SK-N-SH (cell line): ENCODE data around the gene LIPJ. TPM values are rescaled to one million over a fixed set of nuclear protein-coding genes. Genes with fewer than 3 reads are reported as not detected.

ENCODE experiments used
- CTCF ChIA-PET: fragments of 300-600, 350-600 bp; formaldehyde crosslinking; extraction: SDS; loops from one replicate; lab custom pipeline; 2021; lab: Yijun Ruan, JAX
- POLR2A ChIA-PET: fragments of 350-600 bp; sonication (Branson Sonifier 250); formaldehyde crosslinking; extraction: SDS; loops from one replicate; lab custom pipeline; 2020; ENCODE audit warnings: antibody characterized with exemption, inconsistent platforms; lab: Yijun Ruan, JAX
- DNase-seq: peaks from one replicate; pipeline ENCODE4 v3.0.0; 2012
- H2AFZ ChIP-seq: fragments of 200-600 bp; sonication (generic); 2 replicates; pipeline ENCODE4 v1.8.1; 2016; ENCODE audit warnings: antibody characterized with exemption, mild to moderate bottlenecking, low read depth
- H3F3A ChIP-seq: fragments of 200-600 bp; sonication (generic); replicated peaks from 2 replicates; pipeline ENCODE3; 2016; ENCODE audit warnings: antibody characterized with exemption, mild to moderate bottlenecking; ENCODE audit not compliant: insufficient read depth
- H3K27ac ChIP-seq, 2 experiments: fragments of 200-500 bp in 1 of 2; fragments of 200-600 bp in 1 of 2; sonication (Bioruptor generic) in 1 of 2; sonication (generic), shearing (Covaris generic) in 1 of 2; 2 replicates each; pipeline versions ENCODE4 v1.5.1 to v1.6.1; 2014 to 2016; ENCODE audit warnings: low read depth in 2 of 2, inconsistent platforms in 1 of 2, low read length in 1 of 2, mild to moderate bottlenecking in 1 of 2, mixed read lengths in 1 of 2
- H3K27me3 ChIP-seq: fragments of 200-600 bp; sonication (generic), shearing (Covaris generic); 2 replicates; pipeline ENCODE4 v1.6.1; 2016; ENCODE audit warnings: mixed run types; ENCODE audit not compliant: insufficient read depth
- H3K36me3 ChIP-seq, 2 experiments: fragments of 200-500 bp in 1 of 2; fragments of 200-600 bp in 1 of 2; sonication (Bioruptor generic) in 1 of 2; sonication (generic) in 1 of 2; replicated peaks in 1 of 2; 2 replicates each; pipeline versions ENCODE3 to v1.5.1; 2014 to 2016; ENCODE audit warnings: low read length in 1 of 2, mild to moderate bottlenecking in 1 of 2; ENCODE audit not compliant: insufficient read depth in 2 of 2, control insufficient read depth in 1 of 2
- H3K4me1 ChIP-seq, 2 experiments: fragments of 200-500 bp in 1 of 2; fragments of 200-600 bp in 1 of 2; sonication (Bioruptor generic) in 1 of 2; sonication (generic), shearing (Covaris generic) in 1 of 2; 2 replicates each; pipeline versions ENCODE4 v1.5.1 to v1.6.1; 2014 to 2016; ENCODE audit warnings: low read depth in 1 of 2, low read length in 1 of 2, mixed run types in 1 of 2; ENCODE audit not compliant: insufficient read depth in 2 of 2, control insufficient read depth in 1 of 2
- H3K4me2 ChIP-seq: fragments of 200-600 bp; sonication (generic), shearing (Covaris generic); 2 replicates; pipeline ENCODE4 v1.6.1; 2017; ENCODE audit warnings: mixed run types
- H3K4me3 ChIP-seq, 2 experiments: fragments of 200-500 bp in 1 of 2; fragments of 200-600 bp in 1 of 2; sonication (Bioruptor generic) in 1 of 2; sonication (generic), shearing (Covaris generic) in 1 of 2; 2 replicates each; pipeline versions ENCODE4 v1.5.1 to v1.8.1; 2014 to 2016; ENCODE audit warnings: low read depth in 2 of 2, inconsistent platforms in 1 of 2, low read length in 1 of 2, mild to moderate bottlenecking in 1 of 2, mixed read lengths in 1 of 2, moderate library complexity in 1 of 2
- H3K79me2 ChIP-seq: fragments of 200-600 bp; sonication (generic); 2 replicates; pipeline ENCODE4 v1.8.1; 2017; ENCODE audit warnings: mild to moderate bottlenecking; ENCODE audit not compliant: insufficient read depth
- H3K9ac ChIP-seq: fragments of 200-600 bp; sonication (generic); 2 replicates; pipeline ENCODE4 v1.6.1; 2017; ENCODE audit warnings: mixed run types
- H3K9me2 ChIP-seq: fragments of 200-600 bp; sonication (generic); 2 replicates; pipeline ENCODE4 v1.6.1; 2017; ENCODE audit warnings: mixed run types
- H3K9me3 ChIP-seq: fragments of 200-600 bp; sonication (generic); 2 replicates; pipeline ENCODE4 v1.6.1; 2017; ENCODE audit warnings: mixed run types, mild to moderate bottlenecking, moderate library complexity
- H4K20me1 ChIP-seq: fragments of 200-600 bp; sonication (generic); 2 replicates; pipeline ENCODE4 v1.6.1; 2017; ENCODE audit warnings: mild to moderate bottlenecking, mixed run types; ENCODE audit not compliant: insufficient read depth
- CTCF ChIP-seq: fragments of 200-600 bp; sonication (generic); IDR thresholded peaks from 2 replicates; pipeline ENCODE4 v1.6.1; 2017; ENCODE audit warnings: antibody characterized with exemption, mild to moderate bottlenecking, moderate library complexity
- EP300 ChIP-seq, 2 experiments: IDR thresholded peaks; 2 replicates each; pipeline versions ENCODE4 v1.4.0 to v1.6.1; 2012; ENCODE audit warnings: borderline replicate concordance in 1 of 2, low read depth in 1 of 2, low read length in 1 of 2
- FOSL2 ChIP-seq: IDR thresholded peaks from 2 replicates; pipeline ENCODE4 v1.4.0; 2012; ENCODE audit warnings: low read depth, mild to moderate bottlenecking, moderate library complexity, borderline replicate concordance
- FOXM1 ChIP-seq: IDR thresholded peaks from 2 replicates; pipeline ENCODE4 v1.4.0; 2012; ENCODE audit warnings: low read depth, mild to moderate bottlenecking
- MAX ChIP-seq: IDR thresholded peaks from 2 replicates; pipeline ENCODE4 v1.4.0; 2012; ENCODE audit warnings: low read depth
- MEF2A ChIP-seq: IDR thresholded peaks from 2 replicates; pipeline ENCODE4 v1.4.0; 2012; ENCODE audit warnings: low read depth, borderline replicate concordance
- NFIC ChIP-seq: IDR thresholded peaks from 2 replicates; pipeline ENCODE4 v1.4.0; 2012; ENCODE audit warnings: borderline replicate concordance
- NRF1 ChIP-seq: IDR thresholded peaks from 2 replicates; pipeline ENCODE4 v1.6.1; 2012; ENCODE audit warnings: low read depth, mild to moderate bottlenecking, low read length
- POLR2AphosphoS5 ChIP-seq: IDR thresholded peaks from 2 replicates; pipeline ENCODE4 v1.6.1; 2012; ENCODE audit warnings: low read depth, low read length
- RAD21 ChIP-seq: IDR thresholded peaks from 2 replicates; pipeline ENCODE4 v1.6.1; 2012; ENCODE audit warnings: mild to moderate bottlenecking, low read length
- REST ChIP-seq: IDR thresholded peaks from 2 replicates; pipeline ENCODE4 v1.6.1; 2012; ENCODE audit warnings: mild to moderate bottlenecking, low read depth, low read length, moderate library complexity
- RFX5 ChIP-seq: IDR thresholded peaks from 2 replicates; pipeline ENCODE4 v1.6.1; 2012; ENCODE audit warnings: mild to moderate bottlenecking, improper control_type of control experiment, low read length
- SIN3A ChIP-seq: IDR thresholded peaks from 2 replicates; pipeline ENCODE4 v1.6.1; 2012; ENCODE audit warnings: low read depth, mild to moderate bottlenecking, low read length, moderate library complexity, borderline replicate concordance
- USF1 ChIP-seq: IDR thresholded peaks from 2 replicates; pipeline ENCODE4 v1.4.0; 2012; ENCODE audit warnings: low read depth, borderline replicate concordance
- USF2 ChIP-seq: fragments of 150-350 bp; IDR thresholded peaks from 2 replicates; pipeline ENCODE4 v1.6.1; 2017; ENCODE audit warnings: antibody characterized with exemption, low read length, low read depth, borderline replicate concordance
- WGBS: methylation state at CpG from one replicate; pipeline ENCODE4 v1.1.6; 2017; ENCODE audit warnings: low lambda C conversion rate; 5-methylcytosine and 5-hydroxymethylcytosine counted together
- polyA plus RNA-seq, 3 experiments: library from polyadenylated mRNA; depleted of rRNA; stranded (reverse); fragments of >200 nt; gene quantifications; 2 replicates each; pipeline ENCODE4 v1.2.3, GENCODE V29; 2012

The LIPJ gene
- polyA plus RNA-seq, 1 of the 3 experiments (the other 2 are of a cell fraction), result not detected

GRCh38 chr10:88598055-88598454 lies 11.5 kb downstream of the LIPJ start:
- WGBS, result 93% methylated on average over 1 of the region's 1 CpG

More at GRCh38 chr10:88598055-88598454, 11.5 kb downstream of the LIPJ start:
- Histone ChIP-seq H3K9me3 (no peaks in the 10 kb centered on the region), H2AFZ (0 out of 2 replicates have a peak overlapping the region, but pooled peaks have one; percentile 2), H3K27ac (no peak overlapping the region), H4K20me1 (no peaks in the 10 kb centered on the region), H3K9ac (no peak overlapping the region), H3K27me3 (no peaks in the 10 kb centered on the region), H3K4me3 (no peak overlapping the region), H3K79me2 (no peaks in the 10 kb centered on the region), H3F3A (no peaks in the 10 kb centered on the region), H3K36me3 (no peaks in the 10 kb centered on the region), H3K4me1 (no peaks in the 10 kb centered on the region), H3K4me2 (no peak overlapping the region), H3K9me2 (no peaks in the 10 kb centered on the region)
- CTCF ChIA-PET, result interaction anchor here (0.9 kb wide), 1 partner anchor 45 kb away, joined by 4 read pairs; no protein-coding TSS in a partner anchor
- no peak for DNase-seq
- POLR2A ChIA-PET, result no interaction called here
- no peak for TF ChIP-seq NFIC
- no peak for TF ChIP-seq FOXM1
- no peak for TF ChIP-seq FOSL2
- TF ChIP-seq REST, result no peak
- no peak for TF ChIP-seq POLR2AphosphoS5
- no peak for TF ChIP-seq MEF2A
- no peak for TF ChIP-seq RAD21
- TF ChIP-seq EP300 (IDR thresholded peaks at IDR 0.05; ENCODE audit: borderline replicate concordance in 1 of 2, low read depth in 1 of 2, low read length in 1 of 2), result no peak
- no peak for TF ChIP-seq RFX5
- TF ChIP-seq USF2, result no peak
- TF ChIP-seq NRF1, result no peak
- no peak for TF ChIP-seq SIN3A
- TF ChIP-seq CTCF, result no peak
- no peak for TF ChIP-seq USF1
- TF ChIP-seq MAX, result no peak
